Measurements from ENCODE around the gene GIT1.

Gene GIT1

DNA sequence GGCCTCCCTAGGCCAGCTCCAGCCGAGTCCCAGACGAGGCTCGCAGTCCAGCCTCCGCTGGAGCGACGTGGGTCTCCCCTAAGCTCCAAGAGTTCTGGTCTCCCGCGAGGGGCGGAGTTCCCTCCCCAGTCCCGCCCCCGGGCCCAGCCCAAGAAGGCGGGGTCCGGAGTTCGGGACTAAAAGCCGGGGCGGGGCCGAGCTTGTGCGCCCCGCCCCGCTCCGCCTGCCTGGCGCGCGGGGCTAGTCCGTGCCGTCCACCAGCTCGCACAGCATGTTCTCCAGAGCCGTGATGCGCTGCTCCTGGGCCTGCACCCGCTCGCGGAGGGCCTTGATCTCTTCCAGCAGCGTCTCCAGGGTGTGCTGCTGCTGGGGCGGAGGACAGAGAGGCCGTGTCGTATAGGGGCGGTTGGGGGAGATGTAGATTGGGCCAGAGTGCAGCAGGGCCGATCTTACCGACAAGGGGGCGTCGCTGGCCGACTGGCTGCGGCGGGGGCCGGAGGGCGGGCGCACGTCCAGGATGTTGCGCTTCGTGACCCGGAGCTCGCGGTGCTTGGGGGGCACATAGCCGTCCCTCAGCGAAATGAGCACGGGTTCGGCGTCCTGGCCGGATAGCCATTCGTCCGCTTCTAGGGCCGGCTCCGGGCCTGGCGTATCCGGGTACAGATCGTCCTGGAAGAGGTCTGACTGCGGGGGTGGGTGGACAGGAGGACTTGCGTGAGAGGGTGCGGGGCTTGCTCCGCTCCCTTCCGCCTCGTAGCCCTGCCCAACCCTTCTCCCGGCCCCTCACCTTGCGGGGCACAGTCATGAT, 26.2 kb upstream of the GIT1 start:
- peak; percentile 88 for DNase-seq

DNA sequence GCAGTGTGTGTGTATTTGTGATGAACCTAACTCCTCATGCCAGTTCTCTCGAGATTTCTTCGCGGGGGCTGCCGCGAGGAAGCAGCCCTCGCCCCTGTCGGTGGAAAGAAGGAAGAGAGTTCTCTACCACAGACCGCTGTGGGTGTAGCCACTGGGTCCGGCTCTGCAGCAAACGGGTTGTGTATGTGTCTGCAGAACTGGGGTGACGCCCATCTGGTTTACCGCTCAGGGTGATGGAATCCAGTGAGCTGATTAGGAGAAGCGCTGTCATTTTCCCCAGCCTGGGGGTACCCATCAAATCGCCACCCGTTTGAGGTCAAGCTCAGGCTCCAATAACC, 25.6 kb upstream of the GIT1 start:
- DNase-seq: peak; percentile 81

DNA sequence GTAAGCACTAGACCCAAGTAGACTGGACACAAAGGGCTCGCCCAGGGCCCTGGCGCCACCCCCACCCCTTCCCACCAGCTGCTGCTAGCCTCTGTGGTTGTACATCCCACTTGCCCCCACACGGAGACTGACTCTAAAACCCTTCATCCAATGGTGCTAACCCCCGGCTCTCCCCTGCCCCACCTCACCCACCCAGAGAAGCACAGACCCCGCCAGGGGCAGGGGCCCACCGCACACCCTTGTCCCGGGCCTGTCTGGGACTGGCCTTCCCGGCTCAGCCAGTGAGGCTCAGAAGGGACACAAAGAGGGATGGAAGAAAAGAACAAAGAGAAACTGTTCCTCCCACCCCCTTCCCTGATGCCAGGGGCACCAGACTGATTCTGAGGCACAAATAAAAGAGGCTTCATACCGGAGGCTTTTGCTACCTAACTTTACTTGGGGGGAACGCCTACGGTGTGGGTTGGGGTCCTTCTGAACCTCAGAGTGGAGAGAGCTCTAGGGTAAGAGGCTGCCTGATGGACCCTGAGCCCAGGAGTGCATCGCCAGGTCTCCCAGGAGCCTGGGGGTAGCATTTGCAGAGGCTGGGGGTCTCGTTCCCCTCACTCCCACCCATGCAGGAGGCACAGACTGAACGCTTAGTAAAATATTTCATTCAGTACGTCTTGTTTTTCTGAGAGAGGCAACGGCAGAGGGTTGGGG, 25.1 kb upstream of the GIT1 start:
- DNase-seq: no peak

DNA sequence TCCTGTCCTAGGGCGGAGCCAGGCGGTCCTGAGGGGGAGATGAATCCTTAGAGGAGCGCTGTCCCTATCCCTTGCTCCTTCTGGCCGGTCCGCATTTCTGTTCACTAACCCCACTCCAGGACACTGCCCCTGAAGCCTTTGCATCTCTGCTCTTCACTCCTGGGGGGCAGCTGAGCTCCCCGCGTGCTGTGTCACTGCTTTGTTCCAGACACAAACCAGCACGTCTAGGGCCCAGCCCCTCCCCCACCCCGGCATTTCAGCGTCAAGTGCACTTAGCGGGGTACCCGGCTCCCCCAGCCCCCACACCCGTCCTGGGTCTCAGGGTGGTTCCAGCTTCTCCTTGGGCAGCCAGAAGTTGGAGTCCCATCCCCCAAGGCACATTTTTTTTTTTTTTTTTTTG, 24.4 kb upstream of the GIT1 start:
- DNase-seq: no peak

DNA sequence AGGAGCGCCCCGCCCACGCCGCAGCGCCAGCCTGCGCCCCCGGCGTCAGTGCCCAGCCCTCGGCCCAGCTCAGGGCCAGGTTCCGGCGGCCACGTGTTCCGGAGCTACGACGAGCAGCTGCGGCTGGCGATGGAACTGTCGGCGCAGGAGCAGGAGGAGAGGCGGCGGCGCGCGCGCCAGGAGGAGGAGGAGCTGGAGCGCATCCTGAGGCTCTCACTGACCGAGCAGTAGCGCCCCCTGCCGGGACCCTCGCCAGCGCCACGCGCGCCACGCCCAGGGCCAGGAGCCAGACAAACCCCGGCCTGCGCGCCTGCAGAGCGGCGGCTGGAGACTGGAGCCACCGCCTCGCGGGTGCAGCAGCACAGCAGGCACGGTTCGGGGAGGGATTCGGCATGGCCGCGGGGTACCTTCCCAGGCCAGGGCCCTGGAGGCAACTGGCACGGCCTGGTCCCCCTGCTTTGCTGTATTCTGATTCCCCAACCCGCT, 23.9 kb upstream of the GIT1 start:
- peak; percentile 93 for DNase-seq

DNA sequence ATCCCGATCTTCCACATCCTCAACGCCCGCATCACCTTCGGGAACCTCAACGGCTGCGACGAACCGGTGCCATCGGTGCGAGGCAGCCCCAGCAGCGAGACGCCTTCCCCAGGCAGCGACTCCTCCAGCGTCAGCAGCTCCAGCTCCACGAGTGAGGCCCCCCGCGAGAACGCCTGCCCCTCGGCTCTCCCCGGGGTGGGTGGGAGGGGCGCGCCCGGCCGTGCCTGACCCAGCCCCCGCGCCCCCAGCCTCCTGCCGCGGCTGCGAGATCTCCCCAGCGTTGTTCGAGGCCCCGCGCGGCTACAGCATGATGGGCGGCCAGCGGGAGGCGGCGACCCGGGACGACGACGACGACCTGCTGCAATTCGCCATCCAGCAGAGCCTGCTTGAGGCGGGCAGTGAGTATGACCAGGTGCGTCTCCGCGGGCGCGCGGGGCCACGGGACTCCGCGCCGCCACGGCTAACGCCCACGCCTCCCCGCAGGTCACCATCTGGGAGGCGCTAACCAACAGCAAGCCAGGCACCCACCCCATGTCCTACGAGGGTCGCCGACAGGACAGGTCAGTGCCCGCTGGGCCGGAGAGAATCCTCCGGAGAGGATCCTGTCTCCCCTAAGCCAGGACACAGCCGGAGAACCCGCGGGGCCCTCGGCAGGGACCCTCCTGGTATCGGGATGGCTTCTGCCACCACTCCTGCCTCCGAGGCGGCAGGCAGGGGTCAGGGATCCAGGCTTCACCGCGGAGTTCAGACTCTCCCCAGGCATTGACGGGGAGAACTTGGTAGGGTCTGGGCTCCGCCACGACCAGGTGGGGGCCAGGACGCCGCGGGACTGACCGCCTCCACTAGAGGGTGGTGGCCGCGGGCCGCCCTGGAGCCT, 23.2 kb upstream of the GIT1 start:
- DNase-seq: no peak

DNA sequence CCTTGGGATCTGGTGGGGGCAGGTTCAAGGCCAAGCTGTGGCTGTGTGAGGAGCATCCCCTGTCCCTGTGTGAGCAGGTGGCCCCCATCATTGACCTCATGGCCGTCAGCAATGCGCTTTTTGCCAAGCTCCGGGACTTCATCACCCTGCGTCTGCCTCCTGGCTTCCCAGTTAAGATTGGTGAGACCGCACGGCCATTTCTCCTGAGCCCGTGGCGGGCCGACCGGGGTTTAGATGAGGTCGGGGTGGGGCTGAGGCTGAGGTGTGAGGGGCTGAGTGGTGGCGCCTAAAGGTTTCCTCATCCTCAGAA, 22.6 kb upstream of the GIT1 start:
- DNase-seq: no peak

DNA sequence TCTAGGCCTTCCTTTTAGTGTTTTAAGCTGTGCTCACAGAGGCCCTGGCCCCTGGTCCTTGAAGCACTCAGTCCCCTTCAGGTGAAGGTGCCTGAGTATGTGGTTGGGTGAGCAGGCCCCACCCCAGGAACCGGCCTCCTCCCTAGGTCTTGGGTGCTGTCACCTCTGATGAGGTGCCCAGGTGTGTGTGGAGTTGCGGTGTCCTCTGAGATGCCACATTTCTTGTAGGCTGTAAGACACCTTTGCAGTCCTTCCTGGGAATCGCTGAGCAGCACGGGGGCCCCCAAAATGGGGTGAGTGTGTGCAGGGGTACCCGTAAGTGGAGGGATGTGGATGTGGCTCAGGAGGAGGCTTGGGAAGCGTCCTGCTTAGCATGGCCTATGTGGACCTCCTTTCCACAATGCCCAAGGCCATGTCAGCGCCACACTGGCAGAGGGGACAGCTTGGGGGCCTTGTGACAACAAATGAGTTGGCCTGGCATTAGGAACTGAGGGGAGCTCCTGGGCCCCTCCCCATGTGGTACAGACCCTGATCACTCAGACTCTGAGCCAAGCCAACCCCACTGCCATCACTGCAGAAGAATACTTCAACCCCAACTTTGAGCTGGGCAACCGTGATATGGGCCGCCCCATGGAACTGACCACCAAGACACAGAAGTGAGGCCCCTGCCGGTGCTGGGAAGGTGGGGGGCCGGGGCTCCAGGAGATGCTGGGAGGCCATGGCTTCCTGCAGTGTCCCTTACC, 22.1 kb upstream of the GIT1 start:
- DNase-seq: no peak

DNA sequence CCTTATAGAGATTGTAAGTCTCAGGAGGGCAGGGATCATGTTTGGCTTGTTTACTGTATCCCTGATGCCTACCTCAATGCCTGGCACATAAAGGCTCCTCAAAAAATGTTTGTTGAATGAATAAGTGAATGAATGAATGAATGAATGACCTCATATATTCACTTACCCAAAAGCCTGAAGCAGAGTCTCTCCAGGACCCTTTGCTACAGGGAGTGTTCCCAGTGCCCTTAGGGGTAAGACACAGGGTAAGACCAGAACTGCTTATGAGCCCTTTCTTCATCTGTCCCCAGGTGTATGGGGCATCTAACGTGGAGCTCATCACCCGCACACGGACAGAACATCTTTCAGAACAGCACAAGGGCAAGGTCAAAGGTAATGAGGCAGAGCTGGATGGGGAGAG, 20.9 kb upstream of the GIT1 start:
- DNase-seq: no peak

DNA sequence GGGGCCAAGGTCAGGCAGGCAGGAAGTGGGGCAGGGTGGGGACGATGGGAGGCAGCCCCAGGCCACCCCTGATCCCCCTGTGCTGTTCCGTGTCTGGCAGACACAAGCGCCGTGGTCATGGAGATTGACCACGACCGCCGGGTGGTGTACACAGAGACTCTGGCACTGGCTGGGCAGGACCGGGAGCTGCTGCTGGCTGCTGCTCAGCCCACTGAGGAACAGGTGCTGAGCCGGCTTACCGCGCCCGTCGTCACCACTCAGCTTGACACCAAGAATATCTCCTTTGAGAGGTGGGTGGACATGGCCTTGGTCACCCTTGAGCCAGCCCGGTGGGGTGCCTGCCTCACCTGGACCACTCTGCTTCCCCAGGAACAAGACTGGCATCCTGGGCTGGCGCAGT, 19.5 kb upstream of the GIT1 start:
- no peak for DNase-seq

DNA sequence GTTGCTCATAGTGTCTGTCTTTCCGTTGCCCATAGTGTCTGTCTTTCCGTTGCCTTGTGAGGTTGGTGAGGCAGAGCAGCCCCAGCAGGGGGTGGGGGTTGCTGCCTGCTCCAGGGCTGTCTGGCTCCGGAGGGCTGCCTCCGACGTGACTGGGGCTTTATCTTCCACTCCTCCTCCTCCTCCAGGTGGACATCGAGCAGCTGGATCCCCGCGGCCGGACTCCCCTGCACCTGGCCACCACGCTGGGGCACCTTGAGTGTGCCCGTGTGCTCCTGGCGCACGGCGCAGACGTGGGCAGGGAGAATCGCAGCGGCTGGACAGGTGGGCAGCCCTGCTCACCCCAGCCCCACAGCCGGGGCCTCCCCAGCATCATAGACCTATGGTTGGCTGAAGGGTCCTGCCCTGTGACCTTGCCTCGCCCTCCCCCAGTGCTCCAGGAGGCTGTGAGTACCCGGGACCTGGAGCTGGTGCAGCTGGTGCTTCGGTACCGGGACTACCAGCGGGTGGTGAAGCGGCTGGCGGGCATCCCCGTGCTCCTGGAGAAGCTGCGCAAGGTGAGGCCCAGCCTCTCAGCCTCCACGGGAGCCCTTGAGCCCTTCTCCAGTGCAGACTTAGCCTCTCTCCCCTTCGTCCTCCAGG, 18.2 kb upstream of the GIT1 start:
- DNase-seq: no peak

DNA sequence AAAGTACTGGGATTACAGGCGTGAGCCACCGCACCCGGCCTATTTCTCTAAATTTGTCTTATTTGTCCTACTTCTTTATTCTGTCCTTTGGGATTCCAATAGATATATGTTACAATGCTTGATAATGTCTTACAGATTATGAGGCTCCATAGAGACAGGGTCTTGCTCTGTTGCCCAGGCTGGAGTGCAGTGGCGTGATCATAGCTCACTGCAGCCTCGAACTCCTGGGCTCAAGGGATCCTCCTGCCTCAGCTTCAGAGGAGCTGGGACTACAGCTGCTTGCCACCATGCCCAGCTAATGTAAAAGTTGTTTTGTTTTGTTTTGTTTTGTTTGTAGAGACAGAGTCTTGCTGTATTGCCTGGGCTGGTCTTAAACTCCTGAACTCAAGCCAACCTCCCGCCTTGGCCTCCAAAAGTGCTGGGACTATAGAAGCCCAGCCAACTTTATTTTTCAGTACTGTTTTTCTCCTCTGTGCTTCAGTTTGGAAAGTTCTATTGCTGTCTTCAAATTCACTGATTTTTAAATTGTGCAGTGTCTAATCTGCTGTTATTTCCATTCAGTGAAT, 13.7 kb upstream of the GIT1 start:
- no peak for DNase-seq

DNA sequence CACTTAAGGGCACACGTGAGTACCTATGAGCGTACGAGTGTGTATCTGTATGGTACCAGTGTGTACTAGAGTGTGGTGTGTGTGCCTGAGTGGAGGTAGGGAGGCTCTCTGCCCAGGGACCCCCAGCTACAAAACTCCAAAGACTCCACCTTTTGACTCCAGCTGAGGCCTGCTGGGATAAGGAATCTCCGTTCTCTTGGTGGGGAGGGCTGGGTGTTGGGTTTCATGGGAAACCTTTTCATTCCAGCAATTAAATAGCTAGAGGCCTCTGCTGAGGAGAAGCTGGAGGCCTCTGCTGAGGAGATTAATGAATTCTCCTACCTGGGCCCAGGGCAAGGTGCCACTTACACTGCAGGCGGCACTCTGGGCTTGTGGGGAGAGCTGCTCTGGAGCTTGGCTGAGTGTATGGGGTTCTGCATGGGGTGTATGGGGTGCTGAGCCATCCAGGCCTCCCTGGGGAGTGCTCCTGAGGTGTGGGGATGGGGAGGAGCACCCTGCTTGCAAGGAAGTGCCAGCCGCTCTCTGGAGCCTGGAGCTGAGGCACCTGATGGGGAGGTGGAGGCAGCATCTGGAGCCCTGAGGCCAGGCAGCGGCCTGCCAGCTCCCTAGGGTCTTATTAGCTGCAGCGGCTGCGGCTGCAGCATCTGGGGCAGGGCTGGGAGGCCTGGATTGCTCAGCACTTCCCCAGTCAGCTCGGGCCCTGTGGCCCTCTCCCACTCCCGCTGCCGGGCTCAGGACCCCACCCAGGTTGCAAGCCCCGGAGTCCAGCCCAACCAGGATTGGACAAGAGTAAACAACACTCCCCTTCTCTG, 8.1 kb upstream of the GIT1 start:
- DNase-seq: no peak

DNA sequence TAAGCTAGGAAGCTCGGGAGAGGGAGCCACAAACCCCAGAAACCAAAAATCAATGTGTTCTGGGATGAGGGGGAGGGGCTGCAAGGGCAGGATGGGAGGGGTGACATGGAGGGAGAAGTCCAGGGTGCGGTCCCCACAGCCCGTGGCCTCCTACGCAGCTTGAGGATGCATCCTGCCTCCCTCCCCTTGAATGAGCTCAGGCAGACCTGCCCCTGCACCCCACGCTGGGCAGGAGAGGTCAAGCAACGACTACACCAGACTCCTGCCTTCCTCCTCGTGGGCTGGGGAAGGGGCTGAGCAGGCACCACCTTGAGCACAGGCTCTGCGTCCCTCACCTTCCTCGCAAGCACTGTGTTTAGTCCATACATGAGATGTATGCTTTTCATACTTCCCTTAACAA, 7.4 kb upstream of the GIT1 start:
- DNase-seq: no peak

DNA sequence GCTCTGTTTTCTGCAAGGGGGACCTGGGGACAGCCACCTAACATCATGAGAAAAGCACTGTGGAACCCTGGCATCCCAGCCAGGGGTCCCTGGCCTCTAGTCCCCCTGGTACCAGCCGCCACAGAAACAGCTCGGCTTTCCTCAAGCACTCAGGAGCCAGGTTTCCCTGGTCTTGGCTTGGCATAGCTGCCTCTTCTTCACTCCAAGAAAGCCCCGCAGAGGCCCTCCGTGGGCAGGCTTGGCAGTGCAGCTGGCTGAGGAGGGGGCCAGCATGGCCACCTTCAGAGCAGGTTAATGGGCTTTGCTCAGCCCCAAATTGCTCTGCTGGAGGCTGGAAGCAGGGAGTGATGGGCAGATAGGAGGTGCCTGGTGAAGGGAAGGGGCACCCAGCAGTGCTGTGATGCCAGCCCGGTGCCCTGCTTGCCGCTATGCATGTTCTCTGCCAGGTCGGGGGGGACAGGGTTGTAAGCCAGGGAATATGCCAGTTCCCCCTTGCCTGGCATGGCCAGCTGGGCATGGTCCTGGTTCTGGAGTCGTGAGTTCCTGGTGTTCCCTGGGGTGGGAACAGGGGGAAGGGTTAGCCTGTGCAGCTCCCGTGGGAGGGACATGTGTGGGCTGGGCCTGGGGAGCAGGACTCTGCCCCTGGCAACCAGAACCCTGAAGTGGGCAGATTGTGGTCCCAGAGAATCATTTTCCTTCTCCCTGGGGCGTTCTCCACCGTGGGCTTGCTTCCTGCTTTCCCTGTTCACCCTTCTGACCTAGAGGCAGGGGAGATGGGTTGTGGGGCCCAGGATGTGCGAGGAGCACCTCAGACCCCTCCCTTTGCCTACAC, 6.7 kb upstream of the GIT1 start:
- DNase-seq: no peak

DNA sequence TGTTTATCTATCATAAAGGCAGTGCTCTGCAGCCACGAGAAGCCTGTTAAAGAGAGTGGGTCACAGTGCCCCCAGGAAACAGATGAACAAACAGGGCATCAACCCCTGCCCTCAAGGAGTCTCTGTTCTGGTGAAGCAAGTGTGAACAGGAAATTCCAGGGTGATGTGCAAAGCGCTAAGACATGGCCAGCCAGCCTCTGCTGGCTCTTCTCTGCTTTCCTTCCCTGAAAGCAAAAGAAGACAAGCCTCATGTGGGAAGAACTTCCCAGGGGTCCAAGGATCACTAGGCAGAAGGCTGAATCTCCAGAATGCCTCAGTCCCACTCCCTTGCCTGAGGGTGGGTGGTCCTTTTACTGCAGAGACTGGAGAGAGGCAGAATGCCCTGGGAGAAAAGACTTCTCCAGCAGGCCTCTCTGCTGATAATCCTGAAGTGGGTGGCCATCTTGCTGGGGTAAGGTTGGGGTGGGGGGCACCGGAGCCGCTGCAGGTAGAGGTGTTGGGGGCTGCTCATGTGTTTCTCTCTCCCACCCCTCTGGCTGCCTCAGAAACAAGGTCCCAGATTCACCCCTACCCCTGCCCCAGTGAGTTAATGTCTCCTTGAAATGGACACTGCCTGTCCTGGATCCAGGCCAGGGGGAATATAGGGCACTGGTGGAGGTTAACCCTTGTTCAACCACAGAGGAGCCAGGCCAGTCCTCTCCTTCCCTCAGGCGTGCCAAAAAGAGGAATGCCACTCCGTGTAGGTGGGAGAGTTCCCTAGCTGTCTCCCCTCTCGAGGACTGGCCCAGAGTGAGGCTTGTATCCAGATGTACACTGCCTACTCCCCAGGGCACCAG, 5.9 kb upstream of the GIT1 start:
- no peak for DNase-seq

DNA sequence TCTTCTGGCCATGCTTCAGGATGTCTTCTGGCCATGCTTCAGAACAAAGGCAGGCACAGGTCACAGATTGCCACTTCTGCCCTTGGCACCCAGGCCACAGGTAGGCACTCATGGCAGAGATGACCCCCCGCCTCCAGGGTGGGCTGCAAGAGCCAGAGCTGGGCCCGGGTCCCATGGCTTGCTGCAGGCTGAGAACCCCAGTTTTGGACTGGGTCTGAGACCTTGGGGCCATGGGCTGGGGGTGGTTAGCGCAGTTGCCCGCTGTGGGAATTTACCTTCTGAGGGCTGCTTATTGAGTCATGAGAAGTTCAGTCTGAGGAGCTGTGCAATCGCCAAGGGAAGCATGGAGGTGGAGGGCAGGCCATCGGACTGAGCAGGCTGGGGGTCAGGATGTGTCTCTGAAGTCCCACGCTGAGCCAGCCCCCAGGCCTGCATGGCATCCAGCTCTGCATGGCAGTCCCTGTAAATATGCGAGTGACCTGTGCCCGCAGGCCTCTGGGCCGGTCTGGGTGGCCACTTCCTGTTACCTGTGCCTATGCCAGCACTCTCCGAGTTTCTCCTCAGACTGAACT, 5.2 kb upstream of the GIT1 start:
- no peak for DNase-seq

DNA sequence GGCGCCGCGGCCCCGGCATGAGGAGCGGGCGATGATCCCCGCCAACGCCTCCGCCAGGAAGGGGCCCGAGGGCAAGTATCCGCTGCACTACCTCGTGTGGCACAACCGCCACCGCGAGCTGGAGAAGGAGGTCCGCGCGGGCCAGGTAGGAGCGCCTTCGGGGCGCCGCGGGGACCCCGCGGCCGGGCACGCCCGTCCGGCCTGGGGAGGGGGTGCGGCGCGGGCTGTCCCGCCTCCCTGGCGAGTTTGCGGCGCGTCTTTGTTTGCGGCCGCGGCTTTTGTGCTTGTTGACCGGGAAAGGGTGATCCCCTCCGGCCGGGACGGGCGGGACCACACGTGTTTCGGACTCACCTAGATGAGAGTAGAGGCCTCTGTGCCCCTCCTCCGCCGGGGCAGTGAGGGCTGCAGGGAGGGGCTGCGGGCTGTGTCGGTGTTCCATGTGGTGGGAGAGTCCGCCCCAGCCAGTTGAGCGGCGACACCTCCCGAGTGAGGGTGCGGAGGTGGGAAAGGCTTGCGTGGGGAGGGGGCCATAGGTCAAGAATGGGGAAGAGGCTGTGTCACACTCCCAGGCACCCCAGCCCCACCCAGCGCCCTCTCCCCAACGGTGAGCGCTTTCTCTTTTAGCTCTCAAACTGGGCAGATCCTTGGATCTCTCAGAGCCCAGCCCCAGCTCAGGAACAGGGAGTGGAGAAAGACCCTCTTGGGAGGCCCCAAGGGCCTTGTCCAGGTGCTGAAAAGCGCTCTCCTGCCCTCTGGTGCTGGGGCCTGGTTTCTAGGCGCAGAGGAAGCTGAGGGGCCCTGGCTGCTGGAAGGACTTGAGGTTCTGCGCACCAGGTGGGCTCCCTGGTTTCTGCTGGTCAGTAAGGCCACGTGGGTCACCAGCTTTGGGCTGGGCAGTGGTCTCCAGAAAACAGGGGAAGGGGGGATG, 4.4 kb upstream of the GIT1 start:
- DNase-seq: peak; percentile 24
